Activated naive CD4-positive, alpha-beta T cell treated with anti-CD3 and anti-CD28 coated beads, Interleukin-2, amount 50 U/mL, for 16 hours (primary cell): ENCODE measurements around the gene FAT1.

ENCODE experiments used
- DNase-seq: peaks from one replicate; pipeline ENCODE4 v3.0.0-alpha.2; 2020

Gene FAT1

GRCh38 chr4:186749611-186750281 is 26.1 kb upstream of the FAT1 start:
- no peak for DNase-seq

- no peak for DNase-seq
Observed at GRCh38 chr4:186746581-186746980, 22.9 kb upstream of the FAT1 start.

- DNase-seq: no peak
Observed at GRCh38 chr4:186743261-186743660, 19.6 kb upstream of the FAT1 start.

- no peak for DNase-seq
Observed at GRCh38 chr4:186740822-186741221, 17.2 kb upstream of the FAT1 start.

GRCh38 chr4:186739802-186740434 is 16.3 kb upstream of the FAT1 start:
- no peak for DNase-seq

GRCh38 chr4:186739317-186739716 is 15.7 kb upstream of the FAT1 start:
- no peak for DNase-seq

- DNase-seq: no peak
Observed at GRCh38 chr4:186738421-186738820, 14.8 kb upstream of the FAT1 start.

GRCh38 chr4:186737427-186737826 is 13.8 kb upstream of the FAT1 start:
- DNase-seq: no peak

- no peak for DNase-seq
Observed at GRCh38 chr4:186736466-186736865, 12.8 kb upstream of the FAT1 start.

GRCh38 chr4:186734251-186734650 is 10.6 kb upstream of the FAT1 start:
- no peak for DNase-seq

GRCh38 chr4:186733778-186734177 is 10.1 kb upstream of the FAT1 start:
- DNase-seq: no peak

GRCh38 chr4:186730621-186731020 is 7.0 kb upstream of the FAT1 start:
- DNase-seq: no peak

GRCh38 chr4:186729856-186730255 is 6.2 kb upstream of the FAT1 start:
- DNase-seq: no peak

GRCh38 chr4:186728631-186729271 is 5.1 kb upstream of the FAT1 start:
- no peak for DNase-seq

GRCh38 chr4:186727977-186728519 is 4.4 kb upstream of the FAT1 start:
- DNase-seq: no peak

- no peak for DNase-seq
Observed at GRCh38 chr4:186727169-186727976, 3.7 kb upstream of the FAT1 start.

GRCh38 chr4:186726426-186727168 is 2.9 kb upstream of the FAT1 start:
- no peak for DNase-seq

- DNase-seq: no peak
Observed at GRCh38 chr4:186725469-186726425, 2.1 kb upstream of the FAT1 start.

- no peak for DNase-seq
Observed at GRCh38 chr4:186724864-186725468, 1.3 kb upstream of the FAT1 start.

- no peak for DNase-seq
Observed at GRCh38 chr4:186724058-186724863, 605 bp upstream of the FAT1 start.
